ENCODE data around the gene FBRSL1.
A peak's percentile ranks its signal among the peaks of the same experiment; 100 is the strongest.

Gene FBRSL1

GRCh38 chr12:132548430-132549058 is 58.6 kb downstream of the FBRSL1 start:
- TF ChIP-seq CTCF (IDR thresholded peaks at IDR 0.05; ENCODE audit: low read depth, low read length, missing control alignments): no peak
- H3K4me3 ChIP-seq (ENCODE audit: low read depth, low read length): no peak overlapping the region
- in situ Hi-C loops (cut with HindIII; ENCODE audit: low sequenced_read_pairs): no loop called here
- no peak for DNase-seq (ENCODE audit: low read depth)

- in situ Hi-C loops (cut with HindIII; ENCODE audit: low sequenced_read_pairs): no loop called here
- TF ChIP-seq CTCF (IDR thresholded peaks at IDR 0.05; ENCODE audit: low read depth, low read length, missing control alignments): no peak
- no peak overlapping the region for H3K4me3 ChIP-seq (ENCODE audit: low read depth, low read length)
- no peak for DNase-seq (ENCODE audit: low read depth)
Observed at GRCh38 chr12:132549059-132549458, 59.1 kb downstream of the FBRSL1 start.

- no peak for TF ChIP-seq CTCF (IDR thresholded peaks at IDR 0.05; ENCODE audit: low read depth, low read length, missing control alignments)
- in situ Hi-C loops (cut with HindIII; ENCODE audit: low sequenced_read_pairs): no loop called here
- DNase-seq (ENCODE audit: low read depth): no peak
- H3K4me3 ChIP-seq (ENCODE audit: low read depth, low read length): no peak overlapping the region
Observed at GRCh38 chr12:132550014-132550802, 60.3 kb downstream of the FBRSL1 start.

- in situ Hi-C loops (cut with HindIII; ENCODE audit: low sequenced_read_pairs): no loop called here
- no peak for TF ChIP-seq CTCF (IDR thresholded peaks at IDR 0.05; ENCODE audit: low read depth, low read length, missing control alignments)
- no peak overlapping the region for H3K4me3 ChIP-seq (ENCODE audit: low read depth, low read length)
- DNase-seq (ENCODE audit: low read depth): no peak
Observed at GRCh38 chr12:132550830-132551640, 61.1 kb downstream of the FBRSL1 start.

GRCh38 chr12:132551641-132552031 is 61.7 kb downstream of the FBRSL1 start:
- H3K4me3 ChIP-seq (ENCODE audit: low read depth, low read length): no peak overlapping the region
- no peak for TF ChIP-seq CTCF (IDR thresholded peaks at IDR 0.05; ENCODE audit: low read depth, low read length, missing control alignments)
- DNase-seq (ENCODE audit: low read depth): no peak
- in situ Hi-C loops (cut with HindIII; ENCODE audit: low sequenced_read_pairs): no loop called here

- no peak overlapping the region for H3K4me3 ChIP-seq (ENCODE audit: low read depth, low read length)
- DNase-seq (ENCODE audit: low read depth): no peak
- in situ Hi-C loops (cut with HindIII; ENCODE audit: low sequenced_read_pairs): no loop called here
- TF ChIP-seq CTCF (IDR thresholded peaks at IDR 0.05; ENCODE audit: low read depth, low read length, missing control alignments): peak; percentile 9
Observed at GRCh38 chr12:132554845-132555630, 65.1 kb downstream of the FBRSL1 start.

All from astrocyte of the cerebellum (primary cell).